GM19455 (cell line): ENCODE results near the gene ATP6V1G2.
"Not testable (repeated sequence)": the region's sequence is repeated elsewhere in the genome, so short reads cannot be mapped to it uniquely, and the experiment has no call there.

Experiments used
- ATAC-seq: cut with Tn5 transposase; IDR thresholded peaks from one replicate; pipeline ENCODE4 v1.9.1; 2021; ENCODE audit not compliant: unreplicated experiment

Gene ATP6V1G2

GRCh38 chr6:31546339-31546957 lies at the start of gene ATP6V1G2:
ATP6V1G2 (minus strand) TSS chr6:31546608; CDS start chr6:31546559, 49 bp downstream.
- ATAC-seq = no peak

GRCh38 chr6:31592396-31592771 lies 46.0 kb upstream of the ATP6V1G2 start:
- ATAC-seq = no peak

- not testable (repeated sequence) for ATAC-seq
These were observed 44.3 kb upstream of the ATP6V1G2 start for GRCh38 chr6:31590691-31591090.

- ATAC-seq = no peak
These were observed 42.7 kb upstream of the ATP6V1G2 start for GRCh38 chr6:31588871-31589650.

- ATAC-seq = no peak
These were observed 41.7 kb upstream of the ATP6V1G2 start for GRCh38 chr6:31587791-31588777.

GRCh38 chr6:31586599-31587281 lies 40.3 kb upstream of the ATP6V1G2 start:
- no peak for ATAC-seq

GRCh38 chr6:31586008-31586407 lies 39.6 kb upstream of the ATP6V1G2 start, which contains the start of gene LST1:
LST1 (plus strand) TSS chr6:31586277; CDS start chr6:31587300, 1,023 bp downstream.
- ATAC-seq = no peak

- ATAC-seq = no peak
These were observed 39.1 kb upstream of the ATP6V1G2 start for GRCh38 chr6:31585491-31585890.

- no peak for ATAC-seq
These were observed 35.8 kb upstream of the ATP6V1G2 start, which contains the start of gene LTB for GRCh38 chr6:31582230-31582643. LTB (minus strand) TSS chr6:31582424; CDS start chr6:31582417, 7 bp downstream.

- no peak for ATAC-seq
These were observed 35.2 kb upstream of the ATP6V1G2 start for GRCh38 chr6:31581434-31582229.

GRCh38 chr6:31580807-31581433 lies 34.5 kb upstream of the ATP6V1G2 start:
- ATAC-seq = no peak

- ATAC-seq = no peak
These were observed 34.0 kb upstream of the ATP6V1G2 start for GRCh38 chr6:31580438-31580740.

- no peak for ATAC-seq
These were observed 33.4 kb upstream of the ATP6V1G2 start for GRCh38 chr6:31579546-31580437.

- ATAC-seq = no peak
These were observed 32.7 kb upstream of the ATP6V1G2 start for GRCh38 chr6:31579119-31579505.

- ATAC-seq = no peak
These were observed 32.0 kb upstream of the ATP6V1G2 start for GRCh38 chr6:31578184-31579118.

GRCh38 chr6:31577579-31577966 lies 31.2 kb upstream of the ATP6V1G2 start:
- ATAC-seq = no peak

GRCh38 chr6:31576897-31577578 lies 30.6 kb upstream of the ATP6V1G2 start:
- no peak for ATAC-seq
